Measurements from ENCODE around the gene PHACTR3. TPM values are rescaled to one million over a fixed set of nuclear protein-coding genes. Genes with fewer than 3 reads are reported as not detected.

The PHACTR3 gene
- total RNA-seq, 1 experiment from 2014 or later: not detected

- TF ChIP-seq CTCF (conservative IDR thresholded peaks at IDR 0.05): no peak
- H4K8ac ChIP-seq (replicated peaks; ENCODE audit: insufficient read length, low read depth, low read length): no peak overlapping the region
- H2AFZ ChIP-seq (ENCODE audit: low read length): no peak overlapping the region
- no peak for DNase-seq
- H3K18ac ChIP-seq (ENCODE audit: insufficient read length, low read depth, low read length): no peak overlapping the region
- H3K9me3 ChIP-seq (ENCODE audit: control insufficient read depth, low read depth, low read length): no peaks in the 10 kb centered on the region
- Mint-ChIP-seq H3K36me3 (ENCODE audit: insufficient read depth in 1 of 3, low read depth in 3 of 3) (no peaks in the 10 kb centered on the region), H3K27ac (no peak overlapping the region), H3K9me3 (peaks cover 0 to 5% of the 10 kb centered on the region in 2 experiments; a peak in 2 of 5 replicates), H3K27me3 (ENCODE audit: low read depth) (peaks cover 13% of the 10 kb centered on the region), H3K4me3 (no peak overlapping the region), H3K4me1 (no peaks in the 10 kb centered on the region)
- H3K23ac ChIP-seq (ENCODE audit: insufficient read length, low read depth, low read length): no peak overlapping the region
- H3K23me2 ChIP-seq (ENCODE audit: insufficient read length, low read depth, low read length, poor library complexity, severe bottlenecking): no peaks in the 10 kb centered on the region
- no peak overlapping the region for H3K27ac ChIP-seq (ENCODE audit: insufficient read length, low read depth, low read length)
- H3K9ac ChIP-seq (ENCODE audit: extremely low read depth, insufficient read length, low read length): no peak overlapping the region
- H3K79me2 ChIP-seq (ENCODE audit: insufficient read depth, low read length): no peaks in the 10 kb centered on the region
- no peaks in the 10 kb centered on the region for H3K79me1 ChIP-seq (ENCODE audit: insufficient read depth, low read depth, low read length, poor library complexity, severe bottlenecking)
- H2BK15ac ChIP-seq (ENCODE audit: low read depth, low read length): no peak overlapping the region
- no peak overlapping the region for H2BK120ac ChIP-seq (ENCODE audit: low read depth, low read length, poor library complexity, severe bottlenecking)
- no peak overlapping the region for H2BK12ac ChIP-seq (ENCODE audit: insufficient read length, low read depth, low read length)
- no peak overlapping the region for H2AK5ac ChIP-seq (ENCODE audit: insufficient read length, low read length)
- no peaks in the 10 kb centered on the region for H3K27me3 ChIP-seq (ENCODE audit: insufficient read depth, low read length)
- no peak overlapping the region for H2BK20ac ChIP-seq (ENCODE audit: low read depth, low read length, poor library complexity, severe bottlenecking)
- H3K4ac ChIP-seq (ENCODE audit: low read depth, low read length): no peak overlapping the region
- H3K4me1 ChIP-seq (ENCODE audit: insufficient read depth, low read length): no peaks in the 10 kb centered on the region
- no peak overlapping the region for H3K14ac ChIP-seq (ENCODE audit: insufficient read depth, low read length)
- H4K20me1 ChIP-seq (ENCODE audit: control insufficient read depth, insufficient read depth, insufficient read length): no peaks in the 10 kb centered on the region
- no peak overlapping the region for H4K91ac ChIP-seq (ENCODE audit: insufficient read length, low read depth, low read length)
- no peak overlapping the region for H3K4me2 ChIP-seq (ENCODE audit: insufficient read depth, insufficient read length, low read length)
- H3K56ac ChIP-seq (ENCODE audit: insufficient read length, low read depth, low read length): no peak overlapping the region
- no CpG with 5 or more reads among the region's 3 CpGs for WGBS (ENCODE audit: extremely low coverage, insufficient read length, low lambda C conversion rate)
- no peak overlapping the region for H4K5ac ChIP-seq (ENCODE audit: insufficient read length, low read depth, low read length)
- no peak overlapping the region for H2BK5ac ChIP-seq (ENCODE audit: insufficient read length, low read length)
- H3T11ph ChIP-seq (ENCODE audit: low read length): no peak overlapping the region
Measured at GRCh38 chr20:59884494-59884893, 280.2 kb downstream of the PHACTR3 start.

Data from H9 (cell line).